HG02970 (cell line): ENCODE results near the gene GEMIN5.
"Not testable (repeated sequence)": the region's sequence is repeated elsewhere in the genome, so short reads cannot be mapped to it uniquely, and the experiment has no call there.

Experiments
- ATAC-seq: cut with Tn5 transposase; IDR thresholded peaks from one replicate; pipeline ENCODE4 v1.9.1; 2021; ENCODE audit warnings: mild to moderate bottlenecking, moderate library complexity, moderate number of reproducible peaks; ENCODE audit not compliant: unreplicated experiment, low FRiP score

The GEMIN5 gene

GRCh38 chr5:154943527-154943926 lies 5.5 kb upstream of the GEMIN5 start:
- ATAC-seq: no peak

DNA sequence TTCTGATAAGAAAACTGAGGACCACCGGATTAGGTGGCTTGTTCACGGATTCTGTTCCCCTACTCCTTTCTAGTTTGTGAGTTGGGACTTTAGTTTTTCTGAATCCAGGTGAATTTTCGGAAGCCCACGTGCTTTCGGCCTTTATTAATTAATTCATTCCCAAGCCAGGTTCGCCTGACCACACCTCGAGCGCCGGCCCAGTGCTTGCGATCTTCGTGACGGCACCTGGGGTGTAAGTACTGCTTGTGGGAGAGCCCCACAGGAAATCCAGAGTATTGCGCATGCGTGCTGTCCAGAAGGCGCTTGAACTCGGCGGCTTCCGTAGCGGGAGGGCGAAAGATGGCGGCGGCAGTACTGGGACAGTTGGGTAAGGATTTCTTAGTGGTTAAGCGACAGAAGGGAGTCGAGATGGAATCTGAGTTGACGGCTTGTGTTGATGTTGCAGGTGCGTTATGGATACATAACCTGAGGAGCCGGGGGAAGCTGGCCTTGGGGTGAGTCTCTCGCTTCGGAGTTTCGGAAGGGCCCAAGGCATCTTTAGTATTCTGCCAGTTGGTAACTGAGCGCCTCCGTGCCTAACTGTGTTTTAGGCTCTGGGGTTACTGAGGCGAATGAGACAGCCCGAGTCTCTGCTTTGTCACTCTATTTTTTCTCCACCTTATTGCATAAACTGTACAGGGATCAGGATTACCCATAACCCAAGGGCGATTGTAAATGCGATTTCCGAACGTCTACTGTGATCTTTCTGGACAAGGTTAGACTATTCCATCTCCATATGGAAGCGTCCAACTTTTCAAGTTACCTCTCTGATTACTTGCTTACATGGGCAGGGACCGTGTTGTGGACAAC lies 3.0 kb upstream of the GEMIN5 start, which contains the start of gene MRPL22:
Gene MRPL22 (plus strand): TSS at position 302 of the 849 bp plus-strand sequence. CDS start 38 bp downstream, at position 340.
- peak; percentile 73 for ATAC-seq

DNA sequence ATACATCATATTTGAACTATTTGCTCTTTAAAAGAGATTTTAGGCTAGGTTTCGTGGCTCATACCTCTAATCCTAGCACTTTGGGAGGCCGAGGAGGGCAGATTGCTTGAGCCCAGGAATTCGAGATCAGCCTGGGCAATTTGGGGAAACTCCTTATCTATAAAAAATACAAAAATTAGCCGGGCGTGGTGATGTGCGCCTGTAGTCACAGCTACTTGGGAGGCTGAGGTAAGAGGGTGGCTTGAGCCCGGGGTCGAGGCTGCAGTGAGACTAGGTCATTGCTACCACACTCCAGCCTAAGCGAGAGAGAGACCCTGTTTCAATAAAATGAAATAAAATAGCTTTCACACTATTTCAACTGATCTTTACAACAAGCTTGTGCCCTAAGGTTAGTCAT lies 2.4 kb upstream of the GEMIN5 start:
- ATAC-seq: no peak

- not testable (repeated sequence) for ATAC-seq
These were observed 1.4 kb upstream of the GEMIN5 start for GRCh38 chr5:154939387-154939786.

DNA sequence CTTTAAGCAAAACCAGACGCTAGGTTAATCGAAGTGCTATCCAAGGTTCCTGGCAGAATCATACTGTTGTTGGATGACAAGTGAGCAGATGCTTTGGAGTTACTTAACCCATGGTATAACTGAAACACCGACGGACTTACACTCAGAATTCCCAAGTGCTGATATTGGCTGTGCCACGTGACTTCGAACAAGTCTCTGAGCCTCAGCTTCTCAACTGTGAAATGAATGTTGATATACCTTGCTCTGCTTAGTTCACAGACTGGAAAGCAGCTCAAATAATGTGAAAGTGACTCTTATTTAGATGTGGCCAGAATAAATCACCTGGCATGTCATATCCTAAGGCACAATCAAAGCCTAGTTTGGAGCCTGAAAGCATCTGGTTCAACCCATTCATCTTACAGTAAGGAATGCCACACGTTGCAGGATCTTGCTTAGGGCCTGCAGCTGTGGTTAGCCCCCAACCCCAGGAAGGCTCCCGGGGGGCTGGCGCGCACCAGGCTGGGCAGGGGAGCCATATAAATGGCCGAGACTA lies 759 bp downstream of the GEMIN5 start:
- ATAC-seq: no peak

DNA sequence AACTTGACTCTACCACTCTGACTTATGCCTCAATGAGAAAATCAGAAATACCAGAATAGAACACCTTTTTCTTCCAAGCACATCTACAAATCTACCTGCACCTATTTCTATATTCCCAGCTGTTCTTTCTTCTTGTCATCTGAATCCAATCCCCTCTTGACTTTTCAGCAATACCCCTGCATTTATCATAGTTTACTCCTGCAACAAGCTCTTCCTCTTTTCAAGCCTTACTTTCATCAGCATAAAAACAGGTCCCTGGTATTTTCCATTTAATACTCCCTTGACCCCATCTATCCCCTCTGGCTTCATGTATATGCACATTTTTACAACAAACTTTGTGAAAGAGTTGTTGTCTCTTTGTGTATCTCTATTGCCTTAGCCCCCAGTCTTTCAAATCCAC lies 3.1 kb downstream of the GEMIN5 start:
- ATAC-seq: no peak

- no peak for ATAC-seq
These were observed 4.5 kb downstream of the GEMIN5 start for GRCh38 chr5:154933537-154933936.

GRCh38 chr5:154923441-154924430 lies 14.3 kb downstream of the GEMIN5 start:
- ATAC-seq: no peak

- no peak for ATAC-seq
These were observed 20.3 kb downstream of the GEMIN5 start for GRCh38 chr5:154917757-154918156.

GRCh38 chr5:154916874-154917273 lies 21.1 kb downstream of the GEMIN5 start:
- no peak for ATAC-seq

- ATAC-seq: not testable (repeated sequence)
These were observed 32.4 kb downstream of the GEMIN5 start for GRCh38 chr5:154905601-154906000.

GRCh38 chr5:154901913-154902312 lies 36.1 kb downstream of the GEMIN5 start:
- no peak for ATAC-seq

GRCh38 chr5:154901276-154901675 lies 36.7 kb downstream of the GEMIN5 start:
- no peak for ATAC-seq

- ATAC-seq: no peak
These were observed 37.9 kb downstream of the GEMIN5 start for GRCh38 chr5:154900066-154900465.

DNA sequence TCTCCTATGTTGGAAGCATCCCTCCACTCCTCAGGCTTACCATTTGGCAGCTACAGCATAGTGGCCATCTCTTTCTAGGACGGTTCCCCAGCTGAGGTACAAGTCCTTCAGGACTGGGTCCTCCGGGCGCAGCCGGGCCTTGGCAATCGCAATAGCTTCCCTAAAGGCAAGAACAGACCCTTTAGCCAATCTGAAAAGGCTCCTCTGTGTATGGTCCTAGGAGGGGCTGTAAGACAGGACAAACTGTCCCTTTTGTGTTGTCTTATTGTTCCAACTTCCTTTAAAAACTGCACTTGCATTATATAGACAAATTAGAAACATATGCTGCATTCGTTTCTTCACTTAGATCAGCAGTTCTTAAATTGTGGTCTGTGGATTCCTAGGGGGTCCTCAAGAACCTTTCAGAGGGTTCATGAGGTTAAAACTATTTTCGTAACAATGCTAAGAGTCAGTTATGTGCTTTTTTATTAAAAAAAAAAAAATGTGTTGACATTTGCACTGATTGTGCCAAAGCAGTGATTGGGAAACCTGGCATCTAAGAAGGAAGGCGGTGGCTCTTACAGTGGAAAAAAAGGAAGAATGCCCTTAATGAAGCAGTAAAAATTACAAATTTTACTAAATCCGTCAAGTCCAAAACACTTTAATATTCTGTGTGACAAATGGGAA lies 38.7 kb downstream of the GEMIN5 start:
- no peak for ATAC-seq

- ATAC-seq: no peak
These were observed 39.8 kb downstream of the GEMIN5 start for GRCh38 chr5:154898210-154898609.

GRCh38 chr5:154896562-154897165 lies 41.3 kb downstream of the GEMIN5 start:
- ATAC-seq: no peak

- no peak for ATAC-seq
These were observed 42.1 kb downstream of the GEMIN5 start for GRCh38 chr5:154895606-154896561.

DNA sequence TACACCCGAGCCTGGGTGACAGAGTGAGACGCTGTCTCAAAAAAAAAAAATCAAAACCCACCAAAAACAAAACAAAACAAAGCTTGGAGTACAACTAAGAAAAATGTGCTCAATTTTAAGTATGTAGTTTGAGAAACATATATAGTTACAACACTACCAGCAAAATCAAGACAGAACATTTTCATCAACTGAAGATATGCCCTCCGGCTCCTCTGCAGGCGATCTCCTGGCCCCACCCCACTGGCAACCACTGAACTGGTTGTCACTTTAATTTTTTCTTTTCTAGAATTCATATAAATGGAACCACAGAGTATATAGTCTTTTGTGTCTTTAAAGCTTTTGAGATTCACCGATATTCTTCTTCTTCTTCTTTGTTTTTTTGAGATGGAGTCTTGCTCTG lies 44.6 kb downstream of the GEMIN5 start:
- no peak for ATAC-seq
